DOHH2 (cell line): ENCODE measurements around the gene TUT1.

Source experiments
- H3F3A ChIP-seq: fragments of 200-600 bp; sonication (generic), shearing (Covaris generic); 2 replicates; pipeline ENCODE4 v1.6.0; 2016; ENCODE audit warnings: antibody characterized with exemption, mild to moderate bottlenecking; ENCODE audit not compliant: control insufficient read depth, insufficient read depth
- H3K27ac ChIP-seq: fragments of 200-600 bp; sonication (generic); 2 replicates; pipeline ENCODE4 v1.5.1; 2014; ENCODE audit warnings: low read depth, mild to moderate bottlenecking, low read length, moderate library complexity
- H3K27me3 ChIP-seq: fragments of 200-600 bp; sonication (generic); 2 replicates; pipeline ENCODE4 v1.6.1; 2014; ENCODE audit warnings: mild to moderate bottlenecking, low read length, mixed read lengths; ENCODE audit not compliant: control insufficient read depth
- H3K36me3 ChIP-seq: fragments of 200-600 bp; sonication (generic); 2 replicates; pipeline ENCODE4 v1.6.1; 2014; ENCODE audit warnings: mild to moderate bottlenecking, low read length, moderate library complexity, mixed read lengths; ENCODE audit not compliant: control insufficient read depth
- H3K4me1 ChIP-seq: fragments of 200-600 bp; sonication (generic); 2 replicates; pipeline ENCODE4 v1.6.1; 2014; ENCODE audit warnings: mild to moderate bottlenecking, low read length, mixed read lengths; ENCODE audit not compliant: control insufficient read depth
- H3K4me2 ChIP-seq: fragments of 200-600 bp; sonication (generic); 2 replicates; pipeline ENCODE4 v1.6.0; 2014; ENCODE audit warnings: mild to moderate bottlenecking, low read length, moderate library complexity
- H3K4me3 ChIP-seq: fragments of 200-600 bp; sonication (generic); 2 replicates; pipeline ENCODE4 v1.5.1; 2014; ENCODE audit warnings: mild to moderate bottlenecking, low read length, mixed read lengths
- H3K79me2 ChIP-seq: fragments of 200-600 bp; sonication (generic); 2 replicates; pipeline ENCODE4 v1.6.1; 2014; ENCODE audit warnings: mild to moderate bottlenecking, low read length, mixed read lengths; ENCODE audit not compliant: control insufficient read depth
- H3K9me2 ChIP-seq: fragments of 200-600 bp; sonication (generic); replicated peaks from 2 replicates; pipeline ENCODE4 v1.6.1; 2014; ENCODE audit warnings: mild to moderate bottlenecking, low read length, mixed read lengths; ENCODE audit not compliant: control insufficient read depth
- H3K9me3 ChIP-seq: fragments of 200-600 bp; sonication (generic); 2 replicates; pipeline ENCODE4 v1.6.1; 2014; ENCODE audit warnings: antibody characterized with exemption, low read length, mixed read lengths; ENCODE audit not compliant: control insufficient read depth, insufficient read depth
- H4K20me1 ChIP-seq: fragments of 200-600 bp; sonication (generic); 2 replicates; pipeline ENCODE4 v1.6.0; 2014; ENCODE audit warnings: low read depth, mild to moderate bottlenecking, antibody characterized with exemption, low read length, moderate library complexity; ENCODE audit not compliant: control insufficient read depth, insufficient read depth
- CTCF ChIP-seq: fragments of 200-600 bp; sonication (generic); IDR thresholded peaks from one replicate; pipeline ENCODE4 v1.5.1; 2014; ENCODE audit warnings: antibody characterized with exemption, mild to moderate bottlenecking, low read depth, low read length; ENCODE audit not compliant: poor library complexity, severe bottlenecking
- EZH2phosphoT487 ChIP-seq: fragments of 200-600 bp; sonication (generic); IDR thresholded peaks from 2 replicates; pipeline ENCODE4 v1.6.1; 2017; ENCODE audit warnings: borderline replicate concordance, mild to moderate bottlenecking, antibody characterized with exemption, low read length, moderate library complexity, mixed read lengths

The TUT1 gene

GRCh38 chr11:62544581-62545436, 46.5 kb downstream of the TUT1 start:
- H3K79me2 ChIP-seq = no peaks in the 10 kb centered on the region
- no peaks in the 10 kb centered on the region for H3F3A ChIP-seq
- no peak overlapping the region for H3K27ac ChIP-seq
- H3K36me3 ChIP-seq = no peaks in the 10 kb centered on the region
- H3K9me3 ChIP-seq = no peaks in the 10 kb centered on the region
- peaks cover 17% of the 10 kb centered on the region for H3K4me1 ChIP-seq
- peaks cover 68% of the 10 kb centered on the region for H3K27me3 ChIP-seq
- no peak overlapping the region for H3K4me3 ChIP-seq
- H4K20me1 ChIP-seq = no peaks in the 10 kb centered on the region
- no peaks in the 10 kb centered on the region for H3K9me2 ChIP-seq
- no peak overlapping the region for H3K4me2 ChIP-seq
- no peak for TF ChIP-seq CTCF
- peak; percentile 55; the same call in 1 of the 2 replicates for TF ChIP-seq EZH2phosphoT487

GRCh38 chr11:62543680-62544444, 47.5 kb downstream of the TUT1 start:
- Histone ChIP-seq H3K9me3 (no peaks in the 10 kb centered on the region), H3K9me2 (no peaks in the 10 kb centered on the region), H3K4me1 (peaks cover 17% of the 10 kb centered on the region), H3F3A (no peaks in the 10 kb centered on the region), H3K79me2 (no peaks in the 10 kb centered on the region), H3K4me2 (no peak overlapping the region), H3K4me3 (no peak overlapping the region), H4K20me1 (no peaks in the 10 kb centered on the region), H3K36me3 (no peaks in the 10 kb centered on the region), H3K27ac (no peak overlapping the region), H3K27me3 (peaks cover 65% of the 10 kb centered on the region)
- TF ChIP-seq CTCF (no peak), EZH2phosphoT487 (no peak)

DNA sequence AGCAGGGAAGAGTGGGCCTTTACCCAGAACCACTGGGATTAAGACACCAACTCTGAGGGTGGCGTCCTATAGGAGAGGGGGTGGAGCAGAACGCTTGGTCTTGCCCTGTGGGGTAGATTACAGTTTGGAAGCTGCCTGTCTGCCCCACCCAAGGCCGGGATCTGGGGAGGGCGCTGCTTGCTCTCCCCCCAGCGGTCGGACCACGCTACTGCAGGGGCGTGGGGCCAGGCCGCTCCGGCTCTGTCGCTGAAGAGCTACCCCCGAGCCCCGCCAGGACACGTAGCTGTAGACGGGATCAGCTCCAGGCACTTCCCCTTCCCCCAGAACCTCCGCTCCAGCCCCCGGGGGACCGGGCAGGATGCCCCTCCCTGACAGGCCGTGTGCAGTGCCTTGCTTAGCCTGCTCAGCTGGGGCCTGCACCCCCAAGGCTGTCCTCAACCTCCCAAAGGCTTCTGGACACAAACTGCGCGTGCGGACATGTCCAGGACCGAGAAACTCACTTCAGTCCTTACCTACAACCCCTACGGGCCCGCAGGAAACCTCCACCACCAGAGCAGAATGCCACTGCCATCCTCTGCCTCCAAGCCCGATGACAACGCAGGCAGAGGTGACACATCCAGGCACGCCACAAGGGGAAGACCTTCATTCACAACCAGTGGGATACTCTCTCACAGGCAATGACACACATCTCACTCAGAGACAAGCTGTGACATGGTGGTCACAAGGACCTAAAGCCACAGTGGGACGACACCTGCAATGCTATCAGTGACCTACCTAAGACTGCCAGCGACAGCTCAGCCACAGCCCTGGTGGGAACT, 48.4 kb downstream of the TUT1 start:
- Histone ChIP-seq H3K79me2 (no peaks in the 10 kb centered on the region), H3K27me3 (peaks cover 59% of the 10 kb centered on the region), H3K4me2 (peak overlapping the region; percentile 31; the same call in 1 of the 2 replicates), H4K20me1 (no peaks in the 10 kb centered on the region), H3K36me3 (no peaks in the 10 kb centered on the region), H3K9me3 (no peaks in the 10 kb centered on the region), H3K27ac (no peak overlapping the region), H3K4me3 (no peak overlapping the region), H3K9me2 (no peaks in the 10 kb centered on the region), H3K4me1 (peaks cover 17% of the 10 kb centered on the region), H3F3A (no peaks in the 10 kb centered on the region)
- TF ChIP-seq CTCF (peak; percentile 98), EZH2phosphoT487 (0 out of 2 replicates have a peak, but pooled peaks have one; percentile 90)
